ENCODE results near the gene ALPK3.

Gene ALPK3

GRCh38 chr15:84905016-84905916 lies 88.1 kb downstream of the ALPK3 start:
- in situ Hi-C loops (cut with HindIII; ENCODE audit: low pct_ligation_motif_present, low pct_unique_long_range_greater_than_20kb, low sequenced_read_pairs) = no loop called here

DNA sequence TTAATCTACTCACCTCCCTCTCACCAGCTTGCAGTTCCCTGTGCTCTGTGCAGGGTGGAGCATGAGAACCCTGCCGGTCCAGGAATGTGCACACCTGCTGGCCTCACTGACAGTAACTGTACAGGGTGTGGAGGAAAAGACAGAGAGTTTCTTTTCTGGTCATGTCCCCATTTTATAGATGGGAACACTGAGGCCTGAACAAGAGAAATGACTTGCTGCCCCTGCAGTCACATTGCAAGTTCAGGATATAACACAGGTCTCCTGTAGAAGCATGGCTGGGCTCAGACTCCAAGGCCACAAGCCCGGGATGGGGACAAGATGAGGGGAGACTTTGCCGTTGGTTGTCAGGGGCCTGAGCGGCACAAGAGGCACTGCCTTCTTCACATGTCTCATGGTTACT lies 90.6 kb downstream of the ALPK3 start:
- DNase-seq = no peak
- in situ Hi-C loops (cut with HindIII; ENCODE audit: low pct_ligation_motif_present, low pct_unique_long_range_greater_than_20kb, low sequenced_read_pairs) = no loop called here

More at GRCh38 chr15:84905016-84905916, 88.1 kb downstream of the ALPK3 start:
- DNase-seq = no peak

DNA sequence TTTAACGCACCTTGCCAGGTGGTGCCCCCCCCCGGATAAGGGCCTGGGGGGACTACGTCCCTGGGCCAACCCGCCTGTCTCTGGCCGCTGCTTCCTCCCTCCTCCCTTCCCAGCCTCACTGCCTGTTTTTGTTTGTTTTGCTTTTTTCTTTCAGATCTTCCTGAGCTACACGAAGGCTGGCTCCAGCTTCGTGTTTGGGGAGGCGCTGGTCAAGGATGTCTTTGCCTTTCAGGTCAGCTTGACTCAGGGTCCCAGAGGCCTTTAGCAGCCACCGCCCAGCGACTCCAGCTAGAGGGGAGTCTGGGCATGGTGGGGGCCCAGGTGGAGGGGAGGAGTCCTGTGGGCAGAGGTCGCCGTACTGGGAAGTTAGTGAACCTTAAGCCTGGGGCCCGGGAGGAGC lies 91.4 kb downstream of the ALPK3 start:
- no peak for DNase-seq
- in situ Hi-C loops (cut with HindIII; ENCODE audit: low pct_ligation_motif_present, low pct_unique_long_range_greater_than_20kb, low sequenced_read_pairs) = no loop called here

GRCh38 chr15:84909029-84909428 lies 91.9 kb downstream of the ALPK3 start:
- no peak for DNase-seq
- in situ Hi-C loops (cut with HindIII; ENCODE audit: low pct_ligation_motif_present, low pct_unique_long_range_greater_than_20kb, low sequenced_read_pairs) = no loop called here

DNA sequence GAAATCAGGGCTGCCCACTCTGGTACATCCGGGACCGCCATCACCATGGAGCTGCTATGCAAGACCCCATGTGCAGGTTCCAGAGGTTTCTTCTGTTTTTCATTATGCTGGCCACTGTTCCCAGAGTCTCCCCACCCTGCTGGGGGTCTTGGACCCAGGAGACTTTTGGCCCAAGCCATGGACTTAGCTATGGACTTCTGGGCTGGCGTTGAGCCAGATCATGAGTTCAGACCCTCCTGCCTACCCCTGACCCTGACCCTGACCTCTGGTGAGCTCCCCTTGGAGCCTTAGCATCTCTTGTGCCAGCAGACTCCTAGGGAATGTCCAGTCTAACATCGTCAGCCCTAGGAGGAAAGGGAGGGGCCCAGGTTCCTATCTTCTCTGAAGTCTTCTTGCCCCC lies 92.6 kb downstream of the ALPK3 start:
- DNase-seq = no peak
- in situ Hi-C loops (cut with HindIII; ENCODE audit: low pct_ligation_motif_present, low pct_unique_long_range_greater_than_20kb, low sequenced_read_pairs) = no loop called here

DNA sequence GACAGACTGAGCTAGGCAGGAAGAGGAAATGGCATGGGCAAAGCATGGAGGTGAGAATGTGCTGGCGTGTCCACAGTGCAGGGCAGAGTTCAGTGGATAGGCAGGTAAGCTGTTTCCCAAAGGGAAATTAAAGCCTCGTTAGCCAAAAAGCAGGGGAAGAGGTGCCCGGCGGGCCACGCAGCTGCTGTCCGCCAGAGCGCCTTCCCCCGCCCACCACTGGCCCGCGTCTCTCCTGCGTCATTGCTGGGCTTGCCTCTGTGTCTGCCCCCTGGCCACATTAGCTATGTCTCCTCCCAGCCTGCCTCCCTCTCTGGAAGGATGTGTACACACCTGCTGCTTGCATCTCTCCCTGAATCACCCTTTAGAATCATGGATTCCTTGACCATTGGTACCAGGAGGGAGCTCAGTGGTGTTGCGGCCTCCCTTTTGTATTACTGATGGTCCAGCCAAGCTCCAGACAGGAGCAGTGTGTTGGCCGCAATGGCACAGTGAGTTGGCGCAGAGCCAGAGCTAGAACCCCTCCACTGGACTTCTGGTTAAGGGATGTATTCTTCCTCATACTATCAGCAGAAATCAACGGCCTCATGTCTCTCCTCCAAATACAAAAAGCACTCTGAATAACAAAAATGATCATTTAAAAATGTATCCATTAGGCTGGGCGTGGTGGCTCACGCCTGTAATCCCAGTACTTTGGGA lies 93.9 kb downstream of the ALPK3 start:
- in situ Hi-C loops (cut with HindIII; ENCODE audit: low pct_ligation_motif_present, low pct_unique_long_range_greater_than_20kb, low sequenced_read_pairs) = no loop called here
- no peak for DNase-seq

DNA sequence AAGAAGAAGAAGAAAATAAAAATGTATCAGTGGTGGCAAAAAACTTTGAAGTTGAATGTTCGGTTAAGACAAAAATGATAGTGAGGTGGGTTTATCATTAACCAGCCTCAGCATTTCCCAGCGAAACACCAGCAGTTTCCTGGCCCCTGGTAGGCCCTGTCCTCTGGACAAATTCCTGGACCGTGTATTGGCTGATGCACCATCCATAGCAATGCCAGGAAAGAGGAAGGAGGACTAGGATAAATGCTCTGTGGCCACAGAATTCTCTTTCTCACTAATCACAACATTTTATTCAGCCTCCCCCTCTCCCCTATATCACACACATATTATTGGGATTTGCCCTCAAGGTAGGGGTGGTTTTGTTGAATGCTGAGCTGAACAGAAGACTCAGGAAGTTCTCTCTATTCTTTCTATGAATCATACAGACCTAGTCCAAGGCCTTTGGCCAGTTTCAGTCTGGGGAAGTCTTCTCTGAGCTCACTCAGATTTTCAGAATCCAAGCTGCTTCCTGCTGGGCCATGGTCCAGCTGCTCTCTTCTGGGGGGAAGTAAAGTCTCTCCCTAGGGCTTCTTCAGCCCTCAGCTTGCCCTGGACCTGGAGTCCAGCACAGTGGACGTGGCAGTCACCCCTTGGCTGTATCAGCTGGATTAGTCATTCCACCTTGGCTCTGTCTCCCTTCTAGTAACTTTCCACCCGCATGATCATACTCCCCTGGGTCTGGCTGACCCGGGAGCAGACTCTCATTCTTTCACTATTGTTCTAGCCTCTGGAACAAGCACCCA lies 94.9 kb downstream of the ALPK3 start:
- DNase-seq = peak; percentile 79
- in situ Hi-C loops (cut with HindIII; ENCODE audit: low pct_ligation_motif_present, low pct_unique_long_range_greater_than_20kb, low sequenced_read_pairs) = no loop called here

- no peak for DNase-seq
- in situ Hi-C loops (cut with HindIII; ENCODE audit: low pct_ligation_motif_present, low pct_unique_long_range_greater_than_20kb, low sequenced_read_pairs) = no loop called here
Measured at GRCh38 chr15:84913360-84913723, 96.2 kb downstream of the ALPK3 start.

DNA sequence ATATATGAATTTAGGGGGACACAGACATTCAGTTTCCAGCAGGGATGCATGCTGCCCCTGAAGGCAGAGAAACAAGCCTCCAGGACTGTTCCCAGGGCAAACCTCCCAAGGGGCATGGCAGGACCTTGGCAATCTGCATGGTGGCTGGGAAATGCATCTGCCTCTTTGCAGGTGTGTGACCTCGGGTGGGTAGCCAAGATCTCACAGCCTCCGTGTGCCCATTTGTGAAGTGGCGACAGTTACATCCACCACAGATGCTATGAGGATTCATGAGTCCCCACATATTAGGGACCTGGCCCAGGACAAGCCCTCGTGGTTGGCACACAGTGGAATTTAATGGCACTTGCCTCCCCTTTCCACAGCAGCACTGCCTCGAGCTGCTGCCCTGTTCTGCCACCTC lies 97.2 kb downstream of the ALPK3 start:
- DNase-seq = no peak
- in situ Hi-C loops (cut with HindIII; ENCODE audit: low pct_ligation_motif_present, low pct_unique_long_range_greater_than_20kb, low sequenced_read_pairs) = no loop called here

DNA sequence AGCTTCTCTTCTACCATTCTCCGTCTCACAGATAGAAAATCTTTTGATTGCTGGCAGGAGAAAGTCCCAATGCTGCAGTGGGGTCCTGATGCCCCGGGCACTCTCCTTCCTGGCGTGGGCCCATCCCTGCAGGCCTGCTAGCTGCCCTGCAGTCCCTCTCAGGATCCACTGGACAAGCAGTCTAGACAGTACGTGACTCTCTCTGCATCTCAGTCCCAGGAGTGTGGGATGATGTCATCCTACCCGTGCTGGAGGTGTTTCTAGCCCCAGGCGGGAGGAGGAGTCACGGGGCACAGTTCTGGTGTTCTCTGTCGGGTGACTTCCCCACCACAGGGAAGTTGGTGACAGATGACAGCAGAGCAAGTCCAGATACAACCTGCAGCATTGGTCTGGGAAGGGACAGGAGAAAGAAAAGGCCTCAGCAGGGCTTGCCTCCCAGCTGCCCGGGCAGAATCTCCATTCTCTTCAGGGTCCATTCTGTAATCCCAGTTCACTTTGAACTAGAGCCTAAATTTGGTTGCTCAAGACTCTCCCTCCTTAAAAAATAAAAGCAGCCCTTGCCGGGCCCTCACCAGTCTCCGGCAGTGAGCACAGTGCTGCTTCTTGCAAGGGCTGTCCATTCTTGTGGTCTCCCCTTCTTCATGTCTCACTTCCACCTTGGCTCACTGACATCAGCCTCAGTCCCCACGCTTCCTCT lies 97.9 kb downstream of the ALPK3 start:
- peak; percentile 47 for DNase-seq
- in situ Hi-C loops (cut with HindIII; ENCODE audit: low pct_ligation_motif_present, low pct_unique_long_range_greater_than_20kb, low sequenced_read_pairs) = no loop called here

- in situ Hi-C loops (cut with HindIII; ENCODE audit: low pct_ligation_motif_present, low pct_unique_long_range_greater_than_20kb, low sequenced_read_pairs) = no loop called here
- DNase-seq = no peak
Measured at GRCh38 chr15:84915606-84915958, 98.4 kb downstream of the ALPK3 start.

DNA sequence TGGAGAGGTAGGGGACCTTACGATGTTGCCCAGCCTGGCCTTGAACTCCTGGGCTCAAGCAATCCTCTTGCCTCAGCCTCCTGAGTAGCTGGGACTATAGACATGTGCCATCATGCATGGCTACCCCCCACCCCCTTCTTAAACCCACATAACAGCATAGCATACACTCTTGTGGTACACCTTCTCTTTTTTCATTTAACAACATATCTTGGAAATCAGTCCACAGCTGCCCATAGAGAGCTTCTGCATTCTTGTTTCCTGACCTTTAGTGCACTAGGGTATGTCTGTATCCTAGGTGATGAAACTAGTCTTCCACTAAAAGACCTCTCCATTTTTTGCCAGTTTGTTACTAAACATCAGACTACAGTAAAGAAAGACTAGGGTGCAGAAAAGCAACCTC lies 100.3 kb downstream of the ALPK3 start:
- in situ Hi-C loops (cut with HindIII; ENCODE audit: low pct_ligation_motif_present, low pct_unique_long_range_greater_than_20kb, low sequenced_read_pairs) = no loop called here
- DNase-seq = no peak

DNA sequence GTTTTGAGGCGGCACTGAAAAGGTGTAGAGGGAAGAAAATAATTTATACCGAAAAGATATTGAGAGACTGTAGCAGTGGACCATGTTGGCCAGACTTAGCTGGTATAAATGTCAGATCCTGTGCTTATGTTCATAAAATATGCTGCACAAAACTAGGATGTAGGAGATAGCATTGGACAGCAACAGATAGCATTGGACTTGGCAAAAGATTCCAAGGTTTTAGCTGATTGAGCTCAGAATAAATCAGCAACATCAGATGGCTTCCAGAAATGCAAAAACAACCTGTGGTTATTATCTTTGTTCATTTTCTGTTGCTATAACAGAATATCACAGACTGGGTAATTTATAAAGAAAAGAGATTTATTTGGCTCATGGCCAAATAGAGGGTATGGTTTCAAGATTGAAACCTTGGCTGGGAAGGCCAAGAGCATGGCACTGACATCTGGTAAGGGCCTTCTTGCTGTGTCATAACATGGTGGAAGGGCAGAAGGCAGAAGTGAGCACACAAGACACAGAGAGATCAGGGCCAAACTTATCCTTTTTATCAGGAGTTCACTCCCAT lies 102.0 kb downstream of the ALPK3 start:
- DNase-seq = no peak
- in situ Hi-C loops (cut with HindIII; ENCODE audit: low pct_ligation_motif_present, low pct_unique_long_range_greater_than_20kb, low sequenced_read_pairs) = no loop called here

DNA sequence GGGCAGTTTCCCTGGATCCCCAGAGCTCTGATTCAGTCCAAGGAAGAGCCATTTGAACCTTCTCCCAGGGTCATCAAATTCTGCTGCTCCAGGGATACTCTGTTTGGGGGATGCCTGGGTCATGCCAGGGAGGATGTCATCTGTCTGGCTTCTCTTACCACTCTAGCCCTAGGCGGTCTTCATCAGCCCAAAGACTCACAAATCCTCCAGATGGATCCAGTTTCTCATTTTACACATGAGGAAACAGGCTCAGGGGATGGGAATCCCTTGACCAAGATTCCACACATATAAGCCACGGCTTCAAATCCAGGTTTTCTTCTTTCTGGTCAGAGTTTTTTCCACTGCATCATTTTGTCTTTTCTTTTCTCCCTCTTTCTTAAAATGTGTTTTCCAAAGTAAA lies 104.0 kb downstream of the ALPK3 start:
- DNase-seq = no peak
- in situ Hi-C loops (cut with HindIII; ENCODE audit: low pct_ligation_motif_present, low pct_unique_long_range_greater_than_20kb, low sequenced_read_pairs) = no loop called here

- no peak for DNase-seq
- in situ Hi-C loops (cut with HindIII; ENCODE audit: low pct_ligation_motif_present, low pct_unique_long_range_greater_than_20kb, low sequenced_read_pairs) = no loop called here
Measured at GRCh38 chr15:84922530-84922929, 105.4 kb downstream of the ALPK3 start.

All from ACHN (cell line).